Measurements from ENCODE around the gene RCAN3. TPM values are rescaled to one million over a fixed set of nuclear protein-coding genes. Genes with fewer than 3 reads are reported as not detected.
"Not testable (repeated sequence)": the region's sequence is repeated elsewhere in the genome, so short reads cannot be mapped to it uniquely, and the experiment has no call there.

Gene RCAN3
- polyA plus RNA-seq, 3 donors from 2014 or later: 4.0 to 8.5 (median 4.8) TPM

DNA sequence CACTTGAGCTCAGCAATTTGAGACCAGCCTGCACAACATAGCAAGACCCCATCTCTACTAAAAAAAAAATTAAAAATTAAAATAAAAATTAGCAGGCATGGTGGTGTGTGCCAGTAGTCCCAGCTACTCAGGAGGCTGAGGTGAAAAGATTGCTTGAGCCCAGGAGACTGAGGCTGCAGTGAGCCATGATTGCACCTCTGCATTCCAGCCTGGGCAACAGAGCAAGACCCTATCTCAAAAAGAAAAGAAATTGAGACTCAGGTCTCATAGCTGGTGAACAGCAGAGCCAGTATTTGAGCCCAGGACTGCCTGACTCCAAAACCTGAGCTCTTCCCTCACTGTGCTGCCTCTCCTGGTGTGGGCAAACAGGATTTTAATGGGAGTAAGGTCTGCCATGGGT, 28.4 kb upstream of the RCAN3 start:
- Mint-ChIP-seq H3K9me3 (no peaks in the 10 kb centered on the region), H3K4me3 (no peak overlapping the region), H3K36me3 (peaks cover 8 to 19% (median 18%) of the 10 kb centered on the region in 3 donors), H3K4me1 (no peaks in the 10 kb centered on the region), H3K27ac (no peak overlapping the region), H3K27me3 (ENCODE audit: low read depth in 3 of 3) (no peaks in the 10 kb centered on the region)
- DNase-seq: no peak

DNA sequence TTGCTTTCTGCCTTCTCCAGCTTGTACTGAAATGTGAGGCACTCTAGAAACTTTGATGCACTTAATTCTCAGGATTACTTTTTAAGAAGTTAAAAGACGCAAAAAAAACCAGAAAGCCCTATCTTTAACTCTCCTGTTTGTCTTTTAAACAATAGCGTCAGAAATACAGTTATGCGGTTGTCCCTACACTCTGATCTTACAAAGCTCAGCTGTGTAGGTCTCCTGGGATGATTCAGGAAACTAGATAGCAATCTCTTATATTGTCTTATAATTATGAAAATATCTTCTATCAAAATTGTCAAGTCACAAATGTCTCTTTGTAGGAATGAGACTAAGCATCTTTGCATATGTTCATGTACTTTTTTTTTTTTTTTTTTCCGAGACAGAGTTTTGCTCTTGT, 26.9 kb upstream of the RCAN3 start:
- Mint-ChIP-seq H3K27me3 (ENCODE audit: low read depth in 3 of 3) (no peaks in the 10 kb centered on the region), H3K4me1 (peaks cover under 1 to 2% of the 10 kb centered on the region in 2 donors), H3K9me3 (no peaks in the 10 kb centered on the region), H3K36me3 (peaks cover 0 to 7% (median 4%) of the 10 kb centered on the region in 3 donors), H3K4me3 (no peak overlapping the region), H3K27ac (no peak overlapping the region)
- no peak for DNase-seq

DNA sequence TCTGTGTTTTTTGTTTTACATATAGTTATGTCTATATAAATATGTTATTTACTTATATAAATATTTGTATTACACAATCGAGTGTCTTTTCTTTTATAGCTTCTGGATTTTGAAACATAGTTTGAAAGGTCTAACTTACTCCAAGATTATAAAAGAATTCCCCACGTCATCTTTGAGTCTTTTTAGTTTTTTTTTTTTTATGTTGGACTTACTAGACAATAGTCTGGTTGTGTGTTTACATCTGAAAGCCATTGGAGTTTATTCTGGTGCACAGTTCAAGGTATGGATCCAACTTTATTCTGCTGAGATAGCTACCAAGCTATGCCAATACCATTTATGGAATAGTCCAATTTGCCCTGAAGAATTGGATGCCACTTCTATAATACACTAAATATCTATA, 26.1 kb upstream of the RCAN3 start:
- H3K36me3 Mint-ChIP-seq: peaks cover 0 to 4% (median 3%) of the 10 kb centered on the region in 3 donors
- no peaks in the 10 kb centered on the region for H3K9me3 Mint-ChIP-seq
- peak overlapping the region in 1 of 6 donors; percentile 47 for H3K27ac Mint-ChIP-seq
- no peaks in the 10 kb centered on the region for H3K27me3 Mint-ChIP-seq (ENCODE audit: low read depth in 3 of 3)
- no peak overlapping the region for H3K4me3 Mint-ChIP-seq
- H3K4me1 Mint-ChIP-seq: peaks cover 9 to 10% of the 10 kb centered on the region in 2 donors
- DNase-seq: no peak

DNA sequence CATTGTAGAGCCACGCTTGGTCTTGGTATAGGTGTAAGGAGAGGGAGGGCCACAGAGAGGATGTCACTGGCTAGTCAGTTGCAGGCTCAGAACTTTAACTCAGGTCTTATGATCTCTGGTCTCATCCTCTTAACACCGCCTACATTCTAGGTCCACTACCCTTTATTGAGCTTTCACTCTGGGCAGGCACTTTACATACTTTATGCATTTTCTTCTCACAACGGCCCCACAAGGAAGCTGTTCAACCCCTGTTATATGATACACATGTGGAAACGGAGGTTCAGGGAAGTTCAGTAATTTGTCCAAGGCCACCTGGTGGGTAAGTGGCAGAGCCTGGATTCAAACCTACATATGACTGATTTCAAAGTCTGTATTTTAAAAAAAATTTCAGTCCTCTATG, 25.3 kb upstream of the RCAN3 start:
- DNase-seq: no peak
- peaks cover 0 to 3% (median 0%) of the 10 kb centered on the region in 3 donors for H3K27me3 Mint-ChIP-seq (ENCODE audit: low read depth in 3 of 3)
- peaks cover 0 to 4% (median 3%) of the 10 kb centered on the region in 3 donors for H3K36me3 Mint-ChIP-seq
- no peaks in the 10 kb centered on the region for H3K9me3 Mint-ChIP-seq
- peak overlapping the region in 2 of 6 donors; percentile 23 to 30 for H3K27ac Mint-ChIP-seq
- H3K4me1 Mint-ChIP-seq: peaks cover 17 to 18% of the 10 kb centered on the region in 2 donors
- H3K4me3 Mint-ChIP-seq: no peak overlapping the region

DNA sequence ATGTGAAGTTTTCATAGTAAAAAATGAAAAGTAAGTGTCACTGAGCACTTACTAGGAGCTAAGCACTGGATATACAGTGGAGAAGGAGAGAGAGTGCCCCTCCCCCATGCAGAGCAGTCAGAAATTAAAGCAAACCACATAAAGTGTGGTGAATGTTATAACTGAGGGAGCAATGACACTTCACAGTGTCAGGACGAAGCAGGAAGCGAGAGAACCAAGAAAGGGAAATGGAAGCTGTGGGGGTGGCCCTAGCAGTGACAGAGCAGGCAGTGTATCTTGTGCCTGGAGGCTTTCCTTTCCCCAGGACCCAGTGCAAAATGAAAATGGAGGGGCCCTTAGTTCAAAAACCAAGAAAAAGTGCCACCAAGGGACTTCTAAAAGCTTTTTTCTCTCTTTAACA, 21.5 kb upstream of the RCAN3 start:
- H3K36me3 Mint-ChIP-seq: peaks cover 0 to 13% (median 4%) of the 10 kb centered on the region in 3 donors
- H3K9me3 Mint-ChIP-seq: no peaks in the 10 kb centered on the region
- H3K4me1 Mint-ChIP-seq: peaks cover 23% of the 10 kb centered on the region in 2 donors
- H3K27ac Mint-ChIP-seq: peak overlapping the region; percentile 84 to 94 (median 90)
- DNase-seq: peak; percentile 36 to 43 (median 36)
- peaks cover 0 to 3% (median 0%) of the 10 kb centered on the region in 3 donors for H3K27me3 Mint-ChIP-seq (ENCODE audit: low read depth in 3 of 3)
- peak overlapping the region; percentile 66 to 78 (median 72) for H3K4me3 Mint-ChIP-seq

DNA sequence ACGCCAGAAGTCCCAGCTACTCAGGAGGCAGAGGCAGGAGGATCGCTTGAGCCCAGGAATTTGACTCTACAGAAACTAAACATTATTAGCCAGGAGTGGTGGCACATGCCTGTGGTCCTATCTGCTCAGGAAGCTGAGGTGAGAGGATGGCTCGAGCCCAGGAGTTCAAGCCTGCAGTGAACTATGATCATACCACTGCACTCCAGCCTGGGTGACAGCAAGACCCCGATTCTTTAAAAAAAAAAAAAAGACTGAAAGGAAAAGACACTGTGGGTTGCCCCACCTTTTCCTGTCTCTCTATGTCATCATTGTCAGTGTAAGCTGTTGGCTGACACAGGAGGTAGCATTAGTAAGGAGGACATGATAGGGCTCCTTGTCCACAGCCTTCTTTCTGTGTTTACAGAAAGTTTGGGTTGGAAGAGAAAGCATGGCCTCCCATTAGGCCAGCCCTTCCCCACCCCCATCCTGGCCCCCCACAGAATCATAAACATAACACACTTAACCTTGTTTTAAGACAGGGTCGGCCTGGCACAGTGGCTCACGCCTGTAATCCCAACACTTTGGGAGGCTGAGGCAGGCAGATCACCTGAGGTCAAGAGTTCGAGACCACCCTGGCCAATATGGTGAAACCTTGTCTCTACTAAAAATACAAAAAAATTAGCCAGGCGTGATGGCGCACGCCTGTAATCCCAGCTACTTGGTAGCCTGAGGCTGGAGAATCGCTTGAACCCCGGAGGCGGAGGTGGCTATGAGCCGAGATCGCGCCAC, 20.6 kb upstream of the RCAN3 start:
- H3K4me1 Mint-ChIP-seq: peaks cover 23 to 30% of the 10 kb centered on the region in 2 donors

DNA sequence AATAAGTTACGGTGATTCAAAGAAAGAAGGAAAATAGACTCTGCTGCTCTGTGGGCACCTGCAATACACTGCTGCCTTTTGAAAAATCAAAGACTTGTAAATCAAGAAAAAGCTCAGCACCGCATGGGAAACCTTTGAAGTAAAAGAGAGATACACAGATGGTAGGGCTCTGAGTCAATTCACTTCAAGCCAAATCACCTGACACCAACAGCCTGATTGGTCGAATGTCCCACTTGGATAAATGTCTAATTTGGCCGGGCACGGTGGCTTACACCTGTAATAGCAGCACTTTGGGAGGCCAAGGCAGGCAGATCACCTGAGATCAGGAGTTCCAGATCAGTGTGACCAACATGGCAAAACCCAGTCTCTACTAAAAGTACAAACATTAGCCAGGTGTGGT, 19.2 kb upstream of the RCAN3 start:
- no peak for DNase-seq
- Mint-ChIP-seq H3K4me3 (no peak overlapping the region), H3K27ac (peak overlapping the region in 2 of 6 donors; percentile 2 to 42), H3K27me3 (ENCODE audit: low read depth in 3 of 3) (peaks cover 1 to 8% (median 4%) of the 10 kb centered on the region in 3 donors), H3K4me1 (peaks cover 23 to 30% of the 10 kb centered on the region in 2 donors), H3K36me3 (peaks cover 0 to 9% (median 0%) of the 10 kb centered on the region in 3 donors), H3K9me3 (peaks cover 0 to 2% (median 0%) of the 10 kb centered on the region in 6 donors)

More for the DNA sequence above, 20.6 kb upstream of the RCAN3 start:
- peaks cover 0 to 2% (median 0%) of the 10 kb centered on the region in 6 donors for H3K9me3 Mint-ChIP-seq
- DNase-seq: peak; percentile 49 to 57 (median 56)
- peaks cover 0 to 9% (median 4%) of the 10 kb centered on the region in 3 donors for H3K36me3 Mint-ChIP-seq
- H3K27me3 Mint-ChIP-seq (ENCODE audit: low read depth in 3 of 3): peaks cover 1 to 4% (median 4%) of the 10 kb centered on the region in 3 donors
- peak overlapping the region; percentile 82 to 94 (median 90) for H3K27ac Mint-ChIP-seq
- H3K4me3 Mint-ChIP-seq: peak overlapping the region; percentile 65 to 78 (median 72)

DNA sequence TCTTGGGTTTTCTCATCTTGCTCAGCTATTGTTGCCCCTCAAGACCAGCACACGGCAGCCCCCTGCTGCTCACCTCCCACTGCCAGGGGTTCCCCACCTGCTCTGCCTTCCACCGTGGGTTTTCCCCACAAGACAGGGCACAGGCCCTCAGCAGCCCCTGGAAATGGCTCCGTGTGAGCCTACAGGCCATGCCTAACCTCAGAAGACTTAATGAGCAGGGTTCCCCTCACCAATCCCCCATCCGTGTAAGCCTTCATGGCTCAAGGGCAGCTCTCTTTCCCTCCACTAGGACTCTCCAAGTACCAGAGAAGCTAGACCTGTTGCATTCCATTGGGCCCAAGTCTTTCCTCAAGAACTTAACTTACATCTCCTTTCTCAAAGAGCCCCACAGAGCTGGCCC, 18.4 kb upstream of the RCAN3 start:
- peaks cover 0 to 2% (median 0%) of the 10 kb centered on the region in 6 donors for H3K9me3 Mint-ChIP-seq
- H3K36me3 Mint-ChIP-seq: peaks cover 0 to 9% (median 0%) of the 10 kb centered on the region in 3 donors
- no peak for DNase-seq
- H3K4me1 Mint-ChIP-seq: peaks cover 23 to 30% of the 10 kb centered on the region in 2 donors
- peaks cover 1 to 8% (median 4%) of the 10 kb centered on the region in 3 donors for H3K27me3 Mint-ChIP-seq (ENCODE audit: low read depth in 3 of 3)
- H3K4me3 Mint-ChIP-seq: no peak overlapping the region
- H3K27ac Mint-ChIP-seq: peak overlapping the region in 1 of 6 donors; percentile 58

DNA sequence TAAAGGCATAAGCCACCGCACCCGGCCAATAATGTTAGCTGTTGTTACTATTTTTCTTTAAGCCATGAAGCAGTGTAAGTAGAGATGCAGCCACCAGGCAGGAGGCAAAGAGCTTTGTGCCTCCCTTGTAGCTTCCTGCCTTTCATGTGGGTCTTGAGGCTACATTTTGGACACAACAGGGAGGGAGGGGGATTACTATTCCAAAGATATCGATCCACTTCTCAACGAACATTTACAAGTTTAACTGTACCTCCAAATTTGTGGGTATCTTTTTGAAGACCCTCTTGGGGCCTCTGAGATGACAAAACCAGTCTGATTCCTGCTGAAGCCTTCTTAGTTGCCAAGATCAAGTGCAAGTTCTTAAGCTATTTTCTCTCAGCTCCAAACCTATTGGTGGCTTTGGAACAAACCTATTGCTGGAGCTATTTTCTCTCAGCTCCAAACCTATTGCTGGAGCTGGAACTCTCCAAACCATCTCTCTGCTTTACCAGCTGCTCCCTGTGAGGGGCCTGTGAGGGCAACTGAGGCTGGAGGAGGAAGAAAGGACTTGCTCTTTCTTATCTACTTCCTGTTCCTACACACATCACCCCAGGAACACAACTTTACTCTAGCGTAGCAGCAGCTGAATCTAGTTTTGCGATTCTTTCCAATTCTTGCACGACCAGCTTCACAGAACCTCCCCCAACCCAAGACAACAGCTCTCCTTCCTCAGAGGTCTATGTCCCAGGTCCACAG, 16.1 kb upstream of the RCAN3 start:
- no peak for DNase-seq
- H3K9me3 Mint-ChIP-seq: peaks cover 0 to 2% (median 0%) of the 10 kb centered on the region in 6 donors
- H3K27ac Mint-ChIP-seq: no peak overlapping the region
- H3K4me3 Mint-ChIP-seq: no peak overlapping the region
- peaks cover 3 to 17% (median 4%) of the 10 kb centered on the region in 3 donors for H3K27me3 Mint-ChIP-seq (ENCODE audit: low read depth in 3 of 3)
- peaks cover 14 to 21% of the 10 kb centered on the region in 2 donors for H3K4me1 Mint-ChIP-seq
- H3K36me3 Mint-ChIP-seq: peaks cover 0 to 9% (median 0%) of the 10 kb centered on the region in 3 donors

DNA sequence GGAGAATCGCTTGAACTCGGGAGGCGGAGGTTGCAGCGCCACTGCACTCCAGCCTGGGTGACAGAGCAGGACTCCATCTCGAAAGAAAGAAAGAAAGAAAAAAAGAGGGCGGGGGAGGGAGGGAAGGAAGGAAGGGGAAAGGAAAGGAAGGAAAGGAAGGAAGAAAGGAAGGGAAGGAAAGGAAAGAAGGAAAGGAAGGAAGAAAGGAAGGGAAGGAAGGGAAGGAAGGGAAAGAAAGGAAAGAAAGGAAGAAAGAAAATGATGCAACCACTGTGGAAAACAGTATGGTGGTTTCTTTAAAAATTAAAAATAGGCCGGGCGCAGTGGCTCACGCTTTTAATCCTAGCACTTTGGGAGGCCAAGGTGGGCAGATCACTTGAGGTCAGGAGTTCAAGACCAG, 15.2 kb upstream of the RCAN3 start:
- Mint-ChIP-seq H3K27ac (no peak overlapping the region), H3K4me1 (peaks cover 5 to 13% of the 10 kb centered on the region in 2 donors), H3K9me3 (peaks cover 0 to 2% (median 0%) of the 10 kb centered on the region in 6 donors), H3K4me3 (no peak overlapping the region), H3K36me3 (peaks cover 0 to 9% (median 0%) of the 10 kb centered on the region in 3 donors), H3K27me3 (ENCODE audit: low read depth in 3 of 3) (peaks cover 4 to 22% (median 10%) of the 10 kb centered on the region in 3 donors)
- no peak for DNase-seq

DNA sequence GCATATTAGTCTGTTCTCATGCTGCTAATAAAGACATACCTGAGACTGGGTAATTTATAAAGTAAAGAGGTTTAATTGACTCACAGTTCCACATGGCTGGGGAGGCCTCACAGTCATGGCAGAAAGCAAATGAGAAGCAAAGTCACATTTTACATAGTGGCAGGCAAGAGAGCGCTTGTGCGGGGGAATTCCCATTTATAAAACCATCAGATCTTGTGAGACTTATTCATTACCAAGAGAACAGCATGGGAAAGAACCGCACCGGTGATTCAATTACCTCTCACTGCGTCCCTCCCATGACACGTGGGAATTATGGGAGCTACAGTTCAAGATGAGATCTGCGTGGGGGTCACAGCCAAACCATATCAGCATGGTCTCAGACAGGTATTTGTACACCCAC, 14.5 kb upstream of the RCAN3 start:
- not testable (repeated sequence) for H3K27ac Mint-ChIP-seq, H3K4me1 Mint-ChIP-seq, DNase-seq, H3K36me3 Mint-ChIP-seq, H3K4me3 Mint-ChIP-seq, H3K9me3 Mint-ChIP-seq
- H3K27me3 Mint-ChIP-seq (ENCODE audit: low read depth in 3 of 3): peaks cover 4 to 29% (median 15%) of the 10 kb centered on the region in 3 donors

DNA sequence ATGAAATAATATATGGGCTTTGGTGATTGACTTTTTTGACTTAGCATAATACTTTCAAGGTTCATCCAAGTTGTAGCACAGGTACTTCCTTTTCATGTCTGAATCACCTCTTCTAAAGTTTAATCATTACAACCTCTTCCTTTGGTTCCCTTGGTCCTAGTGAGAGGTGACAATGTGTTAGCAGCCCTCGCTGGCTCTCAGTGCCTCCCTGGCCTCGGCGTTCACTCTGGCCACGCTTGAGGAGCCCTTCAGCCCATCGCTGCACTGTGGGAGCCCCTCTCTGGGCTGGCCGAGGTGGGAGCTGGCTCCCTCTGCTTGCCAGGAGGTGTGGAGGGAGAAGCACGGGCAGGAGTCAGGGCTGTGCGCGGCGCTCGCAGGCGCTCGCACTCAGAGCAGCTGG, 13.0 kb upstream of the RCAN3 start:
- Mint-ChIP-seq H3K4me3 (no peak overlapping the region), H3K36me3 (peaks cover 0 to 4% (median 0%) of the 10 kb centered on the region in 3 donors), H3K27ac (no peak overlapping the region), H3K4me1 (peaks cover 0 to 7% of the 10 kb centered on the region in 2 donors), H3K9me3 (peaks cover 0 to 2% (median 0%) of the 10 kb centered on the region in 6 donors), H3K27me3 (ENCODE audit: low read depth in 3 of 3) (peaks cover 4 to 35% (median 16%) of the 10 kb centered on the region in 3 donors)
- no peak for DNase-seq

DNA sequence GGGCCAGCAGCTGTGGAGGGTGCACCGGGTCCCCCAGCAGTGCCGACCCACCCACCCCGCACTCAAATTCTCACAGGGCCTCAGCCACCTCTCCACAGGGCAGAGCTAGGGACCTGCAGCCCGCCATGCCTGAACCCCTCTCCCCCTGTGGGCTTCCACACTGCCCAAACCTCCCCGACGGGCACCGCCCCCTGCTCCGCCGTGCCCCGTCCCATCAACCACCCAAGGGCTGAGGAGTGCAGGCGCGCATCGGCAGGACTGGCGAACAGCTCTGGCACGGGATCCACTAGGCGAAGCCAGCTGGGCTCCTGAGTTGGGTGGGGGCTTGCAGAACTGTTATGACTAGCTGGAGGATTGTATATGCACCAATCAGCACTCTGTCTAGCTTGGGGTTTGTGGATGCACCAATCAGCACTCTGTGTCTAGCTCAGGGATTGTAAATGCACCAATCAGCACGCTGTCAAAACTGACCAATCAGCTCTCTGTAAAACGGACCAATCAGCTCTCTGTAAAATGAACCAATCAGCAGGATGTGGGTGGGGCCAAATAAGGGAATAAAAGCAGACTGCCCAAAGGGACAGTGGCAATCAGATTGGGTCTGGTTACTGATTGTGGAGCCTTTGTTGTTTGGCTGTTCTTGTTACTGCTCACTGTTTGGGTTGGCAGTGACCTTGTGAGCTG, 12.4 kb upstream of the RCAN3 start:
- no peak overlapping the region for H3K4me3 Mint-ChIP-seq
- peaks cover 0 to 2% (median 0%) of the 10 kb centered on the region in 6 donors for H3K9me3 Mint-ChIP-seq
- no peak overlapping the region for H3K27ac Mint-ChIP-seq
- H3K27me3 Mint-ChIP-seq (ENCODE audit: low read depth in 3 of 3): peaks cover 6 to 37% (median 18%) of the 10 kb centered on the region in 3 donors
- no peak for DNase-seq
- peaks cover 0 to 7% of the 10 kb centered on the region in 2 donors for H3K4me1 Mint-ChIP-seq
- H3K36me3 Mint-ChIP-seq: peaks cover 0 to 4% (median 0%) of the 10 kb centered on the region in 3 donors
